ENCODE measurements around the gene KBTBD6. TPM values are rescaled to one million over a fixed set of nuclear protein-coding genes. Genes with fewer than 3 reads are reported as not detected.
"Not testable (repeated sequence)": the region's sequence is repeated elsewhere in the genome, so short reads cannot be mapped to it uniquely, and the experiment has no call there.

Gene KBTBD6, protein sequence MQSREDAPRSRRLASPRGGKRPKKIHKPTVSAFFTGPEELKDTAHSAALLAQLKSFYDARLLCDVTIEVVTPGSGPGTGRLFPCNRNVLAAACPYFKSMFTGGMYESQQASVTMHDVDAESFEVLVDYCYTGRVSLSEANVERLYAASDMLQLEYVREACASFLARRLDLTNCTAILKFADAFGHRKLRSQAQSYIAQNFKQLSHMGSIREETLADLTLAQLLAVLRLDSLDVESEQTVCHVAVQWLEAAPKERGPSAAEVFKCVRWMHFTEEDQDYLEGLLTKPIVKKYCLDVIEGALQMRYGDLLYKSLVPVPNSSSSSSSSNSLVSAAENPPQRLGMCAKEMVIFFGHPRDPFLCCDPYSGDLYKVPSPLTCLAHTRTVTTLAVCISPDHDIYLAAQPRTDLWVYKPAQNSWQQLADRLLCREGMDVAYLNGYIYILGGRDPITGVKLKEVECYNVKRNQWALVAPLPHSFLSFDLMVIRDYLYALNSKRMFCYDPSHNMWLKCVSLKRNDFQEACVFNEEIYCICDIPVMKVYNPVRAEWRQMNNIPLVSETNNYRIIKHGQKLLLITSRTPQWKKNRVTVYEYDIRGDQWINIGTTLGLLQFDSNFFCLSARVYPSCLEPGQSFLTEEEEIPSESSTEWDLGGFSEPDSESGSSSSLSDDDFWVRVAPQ
- 5.9 and 6.7 TPM in 2 replicates for total RNA-seq

- intact Hi-C loops (cut with micrococcal nuclease): loop anchor here (1.0 to 5.0 kb wide), 6 partner anchors 45 to 212 kb away; partner anchors contain the start of genes KBTBD7, MTRF1, NAA16 and WBP4
- peak within 1 kb of the TSS; percentile 92 for H3K27ac Mint-ChIP-seq
- DNase-seq (ENCODE audit: low spot score): peak; percentile 92
- H3K36me3 Mint-ChIP-seq (ENCODE audit: low read depth): peaks cover 21% of the 10 kb centered on the region
- no peaks in the 10 kb centered on the region for H3K27me3 Mint-ChIP-seq (ENCODE audit: low read depth)
- peaks cover 42% of the 10 kb centered on the region for H3K4me1 Mint-ChIP-seq (ENCODE audit: low read depth)
- no peaks in the 10 kb centered on the region for H3K9me3 Mint-ChIP-seq
- peak within 1 kb of the TSS; percentile 93 for H3K4me3 Mint-ChIP-seq (ENCODE audit: low read depth)
Measured at GRCh38 chr13:41132512-41133152, at the start of gene KBTBD6. TSS of gene KBTBD6 (minus strand) at chr13:41132802. CDS start at chr13:41132511, 291 bp downstream.

- Mint-ChIP-seq H3K27me3 (ENCODE audit: low read depth) (no peaks in the 10 kb centered on the region), H3K27ac (no peak overlapping the region), H3K4me3 (ENCODE audit: low read depth) (no peak overlapping the region), H3K9me3 (no peaks in the 10 kb centered on the region), H3K36me3 (ENCODE audit: low read depth) (no peaks in the 10 kb centered on the region), H3K4me1 (ENCODE audit: low read depth) (peaks cover 10% of the 10 kb centered on the region)
- no peak for DNase-seq (ENCODE audit: low spot score)
- intact Hi-C loops (cut with micrococcal nuclease): no loop called here
Measured at GRCh38 chr13:41182231-41182630, 49.6 kb upstream of the KBTBD6 start.

DNA sequence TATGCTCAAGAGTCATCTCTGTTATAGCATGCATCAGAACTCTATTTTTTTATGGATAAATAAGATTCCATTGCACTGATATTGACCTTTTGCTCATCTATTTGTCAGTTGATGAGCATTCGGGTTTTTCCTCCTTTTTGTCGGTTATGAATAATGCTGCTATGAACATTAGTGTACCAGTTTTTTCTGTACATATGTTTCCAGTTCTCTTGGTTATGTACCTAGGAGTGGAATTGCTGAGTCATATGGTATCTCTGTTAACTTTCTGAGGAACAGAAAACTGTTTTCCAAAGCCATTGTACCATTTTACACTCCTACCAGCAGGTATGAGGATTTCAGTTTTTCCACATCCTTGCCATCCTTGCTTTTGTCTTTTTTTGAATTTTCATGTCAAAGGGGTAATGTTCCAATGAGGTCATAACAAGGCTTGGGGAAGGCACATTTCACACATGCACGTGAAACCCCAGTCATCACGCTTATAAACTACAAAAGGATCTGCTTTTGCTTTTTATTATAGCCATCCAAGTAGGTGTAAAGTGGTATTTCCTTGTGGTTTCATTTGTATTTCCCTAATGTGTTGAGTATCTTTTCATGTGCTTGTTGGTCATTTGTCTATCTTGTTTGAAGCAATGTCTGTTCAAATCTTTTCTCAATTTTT, 47.1 kb upstream of the KBTBD6 start:
- peak overlapping the region; percentile 29 for H3K27ac Mint-ChIP-seq
- intact Hi-C loops (cut with micrococcal nuclease): loop anchor here (5.0 kb wide), 1 partner anchor 47 kb away; the partner anchor contains the start of gene KBTBD6
- peaks cover 10% of the 10 kb centered on the region for H3K4me1 Mint-ChIP-seq (ENCODE audit: low read depth)
- no peak for DNase-seq (ENCODE audit: low spot score)
- H3K36me3 Mint-ChIP-seq (ENCODE audit: low read depth): peaks cover 3% of the 10 kb centered on the region
- no peaks in the 10 kb centered on the region for H3K27me3 Mint-ChIP-seq (ENCODE audit: low read depth)
- H3K9me3 Mint-ChIP-seq: peaks cover 22% of the 10 kb centered on the region
- H3K4me3 Mint-ChIP-seq (ENCODE audit: low read depth): no peak overlapping the region

DNA sequence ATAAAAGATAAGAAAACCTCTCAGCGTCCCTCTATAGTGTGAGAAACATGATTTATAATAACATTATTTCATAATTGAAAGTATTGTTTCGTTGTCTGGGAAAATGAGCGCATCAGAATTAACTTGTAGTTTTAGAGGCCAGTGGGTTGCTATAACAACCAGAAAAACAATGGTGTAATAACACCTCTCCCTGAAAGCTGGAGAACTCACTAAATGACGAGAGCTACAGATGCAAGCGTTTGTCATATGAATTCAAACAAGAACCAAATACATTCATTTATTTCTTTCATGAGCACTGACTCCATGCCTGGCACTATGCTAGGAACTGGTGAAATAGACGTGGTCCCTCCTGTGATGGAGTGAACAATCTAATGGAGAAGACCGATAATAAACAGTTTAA, 45.4 kb upstream of the KBTBD6 start:
- H3K27ac Mint-ChIP-seq: no peak overlapping the region
- intact Hi-C loops (cut with micrococcal nuclease): loop anchor here (5.0 kb wide), 1 partner anchor 46 kb away; the partner anchor contains the start of gene KBTBD6
- H3K4me3 Mint-ChIP-seq (ENCODE audit: low read depth): no peak overlapping the region

GRCh38 chr13:41177616-41178015, 45.0 kb upstream of the KBTBD6 start:
- H3K9me3 Mint-ChIP-seq: peaks cover 28% of the 10 kb centered on the region
- intact Hi-C loops (cut with micrococcal nuclease): loop anchor here (5.0 kb wide), 1 partner anchor 45 kb away; the partner anchor contains the start of gene KBTBD6
- DNase-seq (ENCODE audit: low spot score): no peak
- peaks cover 3% of the 10 kb centered on the region for H3K36me3 Mint-ChIP-seq (ENCODE audit: low read depth)
- peaks cover 10% of the 10 kb centered on the region for H3K4me1 Mint-ChIP-seq (ENCODE audit: low read depth)
- no peak overlapping the region for H3K4me3 Mint-ChIP-seq (ENCODE audit: low read depth)
- no peaks in the 10 kb centered on the region for H3K27me3 Mint-ChIP-seq (ENCODE audit: low read depth)
- no peak overlapping the region for H3K27ac Mint-ChIP-seq

More for the DNA sequence above, 45.4 kb upstream of the KBTBD6 start:
- Mint-ChIP-seq H3K36me3 (ENCODE audit: low read depth) (peaks cover 3% of the 10 kb centered on the region), H3K9me3 (peaks cover 28% of the 10 kb centered on the region), H3K27me3 (ENCODE audit: low read depth) (no peaks in the 10 kb centered on the region), H3K4me1 (ENCODE audit: low read depth) (peaks cover 10% of the 10 kb centered on the region)
- DNase-seq (ENCODE audit: low spot score): no peak

GRCh38 chr13:41175576-41175975, 43.0 kb upstream of the KBTBD6 start:
- peaks cover 28% of the 10 kb centered on the region for H3K9me3 Mint-ChIP-seq
- H3K27ac Mint-ChIP-seq; H3K36me3 Mint-ChIP-seq (ENCODE audit: low read depth); DNase-seq (ENCODE audit: low spot score); H3K27me3 Mint-ChIP-seq (ENCODE audit: low read depth); H3K4me1 Mint-ChIP-seq (ENCODE audit: low read depth); H3K4me3 Mint-ChIP-seq (ENCODE audit: low read depth): not testable (repeated sequence)
- intact Hi-C loops (cut with micrococcal nuclease): loop anchor here (5.0 kb wide), 1 partner anchor 43 kb away; the partner anchor contains the start of gene KBTBD6

GRCh38 chr13:41162151-41162550, 29.5 kb upstream of the KBTBD6 start:
- H3K9me3 Mint-ChIP-seq: no peaks in the 10 kb centered on the region
- H3K27me3 Mint-ChIP-seq (ENCODE audit: low read depth): no peaks in the 10 kb centered on the region
- intact Hi-C loops (cut with micrococcal nuclease): no loop called here
- no peak for DNase-seq (ENCODE audit: low spot score)
- H3K27ac Mint-ChIP-seq: no peak overlapping the region
- peaks cover 4% of the 10 kb centered on the region for H3K4me1 Mint-ChIP-seq (ENCODE audit: low read depth)
- H3K4me3 Mint-ChIP-seq (ENCODE audit: low read depth): no peak overlapping the region
- H3K36me3 Mint-ChIP-seq (ENCODE audit: low read depth): no peaks in the 10 kb centered on the region

DNA sequence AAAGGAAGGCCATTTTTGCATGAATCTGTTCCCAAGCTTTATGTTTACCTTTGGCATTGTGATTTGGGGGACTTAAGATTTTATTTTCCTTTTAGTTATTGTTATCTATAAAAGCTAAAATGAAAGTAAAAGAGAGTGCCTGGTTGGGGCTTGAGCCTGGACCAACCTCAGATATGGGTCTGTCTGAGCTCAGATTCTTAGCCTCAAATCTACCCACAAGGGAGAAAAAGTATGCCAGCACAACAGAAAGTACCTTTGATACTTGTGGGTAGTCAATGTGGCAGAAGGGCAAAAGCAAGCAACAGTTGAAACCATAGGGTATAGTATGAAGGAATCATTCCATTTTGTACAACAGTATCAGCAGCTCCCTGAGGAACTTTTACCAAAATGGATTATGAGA, 26.6 kb upstream of the KBTBD6 start:
- intact Hi-C loops (cut with micrococcal nuclease): no loop called here
- Mint-ChIP-seq H3K4me3 (ENCODE audit: low read depth) (no peak overlapping the region), H3K36me3 (ENCODE audit: low read depth) (no peaks in the 10 kb centered on the region), H3K4me1 (ENCODE audit: low read depth) (peaks cover 4% of the 10 kb centered on the region), H3K27me3 (ENCODE audit: low read depth) (no peaks in the 10 kb centered on the region), H3K9me3 (no peaks in the 10 kb centered on the region), H3K27ac (no peak overlapping the region)
- DNase-seq (ENCODE audit: low spot score): no peak

- H3K36me3 Mint-ChIP-seq (ENCODE audit: low read depth): no peaks in the 10 kb centered on the region
- intact Hi-C loops (cut with micrococcal nuclease): no loop called here
- H3K4me3 Mint-ChIP-seq (ENCODE audit: low read depth): no peak overlapping the region
- DNase-seq (ENCODE audit: low spot score): no peak
- peaks cover 14% of the 10 kb centered on the region for H3K9me3 Mint-ChIP-seq
- no peak overlapping the region for H3K27ac Mint-ChIP-seq
- no peaks in the 10 kb centered on the region for H3K27me3 Mint-ChIP-seq (ENCODE audit: low read depth)
- H3K4me1 Mint-ChIP-seq (ENCODE audit: low read depth): peaks cover 4% of the 10 kb centered on the region
Measured at GRCh38 chr13:41157048-41157717, 24.6 kb upstream of the KBTBD6 start.

GRCh38 chr13:41156620-41157019, 24.0 kb upstream of the KBTBD6 start:
- Mint-ChIP-seq H3K4me1 (ENCODE audit: low read depth) (peaks cover 4% of the 10 kb centered on the region), H3K4me3 (ENCODE audit: low read depth) (no peak overlapping the region), H3K36me3 (ENCODE audit: low read depth) (peaks cover 5% of the 10 kb centered on the region), H3K9me3 (peaks cover 20% of the 10 kb centered on the region), H3K27ac (no peak overlapping the region), H3K27me3 (ENCODE audit: low read depth) (no peaks in the 10 kb centered on the region)
- intact Hi-C loops (cut with micrococcal nuclease): no loop called here
- no peak for DNase-seq (ENCODE audit: low spot score)

DNA sequence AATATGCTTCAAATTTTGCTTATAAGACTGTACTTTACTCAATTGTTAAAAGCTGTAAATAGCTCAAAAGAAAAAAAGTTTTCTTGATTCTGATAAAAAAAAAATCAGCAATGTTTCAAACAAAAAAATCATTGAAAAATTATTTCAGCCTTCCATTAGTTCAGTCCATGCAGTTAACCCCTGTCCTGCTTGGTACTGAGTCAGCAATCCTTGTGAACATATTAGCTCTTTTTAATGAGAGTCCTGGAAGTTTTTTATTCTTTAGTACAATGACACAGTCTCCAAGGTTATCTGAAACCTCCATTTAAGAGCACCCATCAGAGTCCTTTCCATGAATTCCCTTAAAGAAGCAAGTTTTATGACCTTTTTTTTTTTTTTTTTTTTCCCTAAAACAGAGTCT, 21.4 kb upstream of the KBTBD6 start:
- peaks cover 27% of the 10 kb centered on the region for H3K36me3 Mint-ChIP-seq (ENCODE audit: low read depth)
- DNase-seq (ENCODE audit: low spot score): no peak
- no peak overlapping the region for H3K27ac Mint-ChIP-seq
- no peak overlapping the region for H3K4me3 Mint-ChIP-seq (ENCODE audit: low read depth)
- no peaks in the 10 kb centered on the region for H3K4me1 Mint-ChIP-seq (ENCODE audit: low read depth)
- intact Hi-C loops (cut with micrococcal nuclease): no loop called here
- H3K27me3 Mint-ChIP-seq (ENCODE audit: low read depth): no peaks in the 10 kb centered on the region
- H3K9me3 Mint-ChIP-seq: peaks cover 45% of the 10 kb centered on the region

DNA sequence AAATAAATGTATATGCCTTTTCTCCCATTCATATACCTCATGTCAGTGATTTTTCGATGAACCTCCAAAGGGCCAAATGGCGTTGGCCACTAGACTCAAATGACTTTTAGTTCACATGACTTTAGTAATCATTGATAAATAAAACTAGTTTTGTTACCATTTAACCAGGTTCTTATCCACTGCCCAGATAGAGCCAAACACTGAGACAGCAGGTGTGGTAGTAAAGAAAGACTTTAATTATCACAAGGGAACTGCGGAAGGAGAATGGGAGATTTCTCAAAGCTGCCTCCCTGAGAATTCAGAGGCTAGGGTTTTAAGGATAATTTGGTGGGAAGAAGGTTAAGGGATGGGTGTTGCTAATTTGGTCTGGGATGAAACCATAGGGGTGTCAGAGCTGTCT, 19.4 kb upstream of the KBTBD6 start:
- H3K36me3 Mint-ChIP-seq (ENCODE audit: low read depth): peaks cover 39% of the 10 kb centered on the region

More for the DNA sequence above, 19.4 kb upstream of the KBTBD6 start:
- H3K4me1 Mint-ChIP-seq (ENCODE audit: low read depth): no peaks in the 10 kb centered on the region
- no peak overlapping the region for H3K27ac Mint-ChIP-seq
- H3K4me3 Mint-ChIP-seq (ENCODE audit: low read depth): no peak overlapping the region
- no peaks in the 10 kb centered on the region for H3K27me3 Mint-ChIP-seq (ENCODE audit: low read depth)
- intact Hi-C loops (cut with micrococcal nuclease): no loop called here
- H3K9me3 Mint-ChIP-seq: peaks cover 64% of the 10 kb centered on the region
- no peak for DNase-seq (ENCODE audit: low spot score)

Data from activated T-helper 2 cell treated with anti-CD3 and anti-CD28 coated beads, Interferon-gamma antibody, Interleukin-2, Interleukin-4, amounts not matched to agents 10 μg/mL and 5 μg/mL and 100 μg/mL, durations not matched to agents 14 hours and 24 hours and 36 hours (primary cell).